CD14-positive monocyte (primary cell): ENCODE data around the gene SLC1A6. TPM values are rescaled to one million over a fixed set of nuclear protein-coding genes. Genes with fewer than 3 reads are reported as not detected.

Experiments
- DNase-seq, 3 donors: peaks; one replicate each; pipeline ENCODE4 v3.0.0-alpha.2; 2011 to 2022
- H2AFZ ChIP-seq: 2 replicates; pipeline ENCODE4 v1.6.0; 2012; ENCODE audit warnings: mild to moderate bottlenecking, low read depth, low read length, inconsistent platforms; ENCODE audit not compliant: insufficient read depth, poor library complexity, severe bottlenecking
- H3K27ac ChIP-seq, 2 donors: 1 replicate in 1 of 2; 2 replicates in 1 of 2; pipeline ENCODE4 v1.5.1; 2012 to 2013; ENCODE audit warnings: low read length in 2 of 2, control low read depth in 1 of 2, inconsistent platforms in 1 of 2, low read depth in 1 of 2, mild to moderate bottlenecking in 1 of 2
- H3K27me3 ChIP-seq, 2 donors: one replicate each; pipeline versions ENCODE4 v1.6.0 to v1.6.1; 2011 to 2013; ENCODE audit warnings: low read length in 2 of 2; ENCODE audit not compliant: control insufficient read depth in 2 of 2, insufficient read depth in 2 of 2
- H3K36me3 ChIP-seq, 2 donors: replicated peaks in 1 of 2; 1 replicate in 1 of 2; 2 replicates in 1 of 2; pipeline versions ENCODE4 v1.5.1 to v1.6.1; 2012 to 2013; ENCODE audit warnings: low read length in 2 of 2, control low read depth in 1 of 2, inconsistent platforms in 1 of 2, mild to moderate bottlenecking in 1 of 2; ENCODE audit not compliant: insufficient read depth in 2 of 2, control insufficient read depth in 1 of 2
- H3K4me1 ChIP-seq, 2 donors: 1 replicate in 1 of 2; 2 replicates in 1 of 2; pipeline versions ENCODE4 v1.5.1 to v1.6.1; 2012 to 2013; ENCODE audit warnings: low read length in 2 of 2, control low read depth in 1 of 2, inconsistent platforms in 1 of 2, mild to moderate bottlenecking in 1 of 2, moderate library complexity in 1 of 2; ENCODE audit not compliant: insufficient read depth in 2 of 2, control insufficient read depth in 1 of 2
- H3K4me2 ChIP-seq: replicated peaks from 2 replicates; pipeline ENCODE3; 2012; ENCODE audit warnings: low read length, moderate library complexity, mild to moderate bottlenecking; ENCODE audit not compliant: poor library complexity, severe bottlenecking; ENCODE audit errors: extremely low read depth
- H3K4me3 ChIP-seq, 3 experiments: fragments of 200-600 bp in 1 of 3; sonication (generic) in 1 of 3; replicated peaks in 1 of 3; 1 replicate in 2 of 3; 2 replicates in 1 of 3; pipeline ENCODE4 v1.5.1; 2011 to 2013; ENCODE audit warnings: low read length in 3 of 3, mild to moderate bottlenecking in 3 of 3, control low read depth in 2 of 3, low read depth in 2 of 3, inconsistent platforms in 1 of 3, moderate library complexity in 1 of 3
- H3K79me2 ChIP-seq: 2 replicates; pipeline ENCODE4 v1.6.0; 2012; ENCODE audit warnings: mild to moderate bottlenecking, control low read depth, inconsistent platforms, low read length, moderate library complexity; ENCODE audit not compliant: insufficient read depth
- H3K9ac ChIP-seq: 2 replicates; pipeline ENCODE4 v1.6.0; 2017; ENCODE audit warnings: low read length, mild to moderate bottlenecking; ENCODE audit not compliant: insufficient read depth, poor library complexity, severe bottlenecking
- H3K9me3 ChIP-seq, 2 donors: replicated peaks in 1 of 2; 1 replicate in 1 of 2; 2 replicates in 1 of 2; pipeline versions ENCODE4 v1.5.1 to v1.6.1; 2012 to 2013; ENCODE audit warnings: low read length in 2 of 2, control low read depth in 1 of 2; ENCODE audit not compliant: control insufficient read depth in 1 of 2, insufficient read depth in 1 of 2
- H4K20me1 ChIP-seq: 2 replicates; pipeline ENCODE4 v1.6.0; 2012; ENCODE audit warnings: mild to moderate bottlenecking, low read length, control low read depth, moderate library complexity; ENCODE audit not compliant: insufficient read depth
- H3K27ac Mint-ChIP-seq, 7 donors: one replicate each; pipeline ENCODE4 v1.8.0; 2020; ENCODE audit warnings: mild to moderate bottlenecking in 7 of 7, mixed read lengths in 7 of 7, moderate library complexity in 6 of 7, inconsistent platforms in 2 of 7
- H3K27me3 Mint-ChIP-seq, 3 donors: one replicate each; pipeline ENCODE4 v1.8.0; 2021 to 2022; ENCODE audit warnings: low read depth in 3 of 3, mild to moderate bottlenecking in 3 of 3, mixed read lengths in 3 of 3, moderate library complexity in 3 of 3, inconsistent platforms in 1 of 3
- H3K36me3 Mint-ChIP-seq, 2 donors: one replicate each; pipeline ENCODE4 v1.8.0; 2020; ENCODE audit warnings: mixed read lengths in 2 of 2, inconsistent platforms in 1 of 2, mild to moderate bottlenecking in 1 of 2
- H3K4me1 Mint-ChIP-seq: one replicate; pipeline ENCODE4 v1.8.0; 2020; ENCODE audit warnings: mild to moderate bottlenecking, mixed read lengths
- H3K4me3 Mint-ChIP-seq, 2 donors: one replicate each; pipeline ENCODE4 v1.8.0; 2020; ENCODE audit warnings: mild to moderate bottlenecking in 2 of 2, mixed read lengths in 2 of 2, moderate library complexity in 1 of 2
- H3K9me3 Mint-ChIP-seq, 7 donors: one replicate each; pipeline ENCODE4 v1.8.0; 2020 to 2022; ENCODE audit warnings: mixed read lengths in 7 of 7, mild to moderate bottlenecking in 6 of 7, moderate library complexity in 6 of 7, inconsistent platforms in 2 of 7
- CTCF ChIP-seq: fragments of 200-600 bp; IDR thresholded peaks from one replicate; pipeline ENCODE4 v1.8.0; 2022; ENCODE audit warnings: antibody characterized with exemption, mild to moderate bottlenecking
- WGBS: methylation state at CpG from one replicate; pipeline ENCODE4 v1.1.5; 2013; ENCODE audit warnings: missing lambda C conversion rate; ENCODE audit not compliant: insufficient coverage; 5-methylcytosine and 5-hydroxymethylcytosine counted together
- intact Hi-C, 2 donors: fragments of 100-400 bp; cut with micrococcal nuclease; formaldehyde crosslinking; loops; one replicate each; pipeline versions ENCODE4 v1.15.0 to v1.15.1; 2023
- polyA plus RNA-seq, 3 donors: library from polyadenylated mRNA; depleted of rRNA in 1 of 3; unstranded in 2 of 3; stranded (reverse) in 1 of 3; fragments of 300-500 nt in 2 of 3; fragments of >200 nt in 1 of 3; fragmentation: Illumina TruSeq in 2 of 3; gene quantifications; 1 replicate in 2 of 3; 2 replicates in 1 of 3; pipeline ENCODE4 v1.2.3, GENCODE V29; 2012 to 2021

Gene SLC1A6
- polyA plus RNA-seq, 3 donors, result not detected

- H3K27me3 Mint-ChIP-seq, result peaks cover 3 to 11% (median 3%) of the 10 kb centered on the region in 3 donors
- no peak overlapping the region for H3K27ac ChIP-seq
- intact Hi-C loops, result no loop called here
- no peak overlapping the region for H3K4me3 ChIP-seq
- H3K27me3 ChIP-seq, result no peaks in the 10 kb centered on the region
- H3K27ac Mint-ChIP-seq, result peak overlapping the region in 6 of 7 donors; percentile 15 to 96 (median 57)
- no peak overlapping the region for H3K4me3 Mint-ChIP-seq
- H3K9ac ChIP-seq, result no peak overlapping the region
- no peak overlapping the region for H3K4me2 ChIP-seq
- no peaks in the 10 kb centered on the region for H3K79me2 ChIP-seq
- no peaks in the 10 kb centered on the region for H4K20me1 ChIP-seq
- no peak for TF ChIP-seq CTCF
- peaks cover 22 to 27% of the 10 kb centered on the region in 2 donors for H3K4me1 ChIP-seq
- DNase-seq, result no peak
- 100% methylated on average over 1 of the region's 1 CpG for WGBS
- no peak overlapping the region for H2AFZ ChIP-seq
- no peaks in the 10 kb centered on the region for H3K9me3 ChIP-seq
- H3K9me3 Mint-ChIP-seq, result peaks cover 0 to 6% (median 1%) of the 10 kb centered on the region in 7 donors
- H3K36me3 ChIP-seq, result no peaks in the 10 kb centered on the region
- no peaks in the 10 kb centered on the region for H3K36me3 Mint-ChIP-seq
- H3K4me1 Mint-ChIP-seq, result peaks cover 20% of the 10 kb centered on the region
These were observed 35.2 kb downstream of the SLC1A6 start for GRCh38 chr19:14944456-14944855.

GRCh38 chr19:14943601-14944000 is 36.1 kb downstream of the SLC1A6 start:
- peak overlapping the region; percentile 78 to 99 (median 95) for H3K27ac Mint-ChIP-seq
- Histone ChIP-seq H3K9ac (peak overlapping the region; percentile 15), H3K9me3 (no peaks in the 10 kb centered on the region), H3K27ac (peak overlapping the region; percentile 69 to 80), H3K4me2 (peak overlapping the region; percentile 17), H3K4me1 (peaks cover 22 to 27% of the 10 kb centered on the region in 2 donors), H2AFZ (no peak overlapping the region), H3K79me2 (no peaks in the 10 kb centered on the region), H4K20me1 (no peaks in the 10 kb centered on the region), H3K36me3 (no peaks in the 10 kb centered on the region), H3K4me3 (peak overlapping the region in 1 of 3 experiments; percentile 3), H3K27me3 (no peaks in the 10 kb centered on the region)
- intact Hi-C loops, result no loop called here
- peaks cover 0 to 6% (median 1%) of the 10 kb centered on the region in 7 donors for H3K9me3 Mint-ChIP-seq
- no peaks in the 10 kb centered on the region for H3K36me3 Mint-ChIP-seq
- peaks cover 20% of the 10 kb centered on the region for H3K4me1 Mint-ChIP-seq
- TF ChIP-seq CTCF, result no peak
- DNase-seq, result peak; percentile 70 to 85 (median 82)
- H3K27me3 Mint-ChIP-seq, result peaks cover 3 to 11% (median 3%) of the 10 kb centered on the region in 3 donors
- no CpG with 5 or more reads among the region's 4 CpGs for WGBS
- peak overlapping the region in 1 of 2 donors; percentile 52 for H3K4me3 Mint-ChIP-seq
